Vagina (tissue), 2 donors: ENCODE measurements around the gene ABCG1.

Experiments
- POLR2A ChIP-seq, 2 donors: fragments of 450-650 bp; IDR thresholded peaks; one replicate each; pipeline ENCODE4 v1.6.1; 2017; ENCODE audit warnings: antibody characterized with exemption in 2 of 2, mild to moderate bottlenecking in 2 of 2, moderate library complexity in 2 of 2
- POLR2AphosphoS5 ChIP-seq, 2 donors: sonication (generic); formaldehyde crosslinking; IDR thresholded peaks; one replicate each; pipeline ENCODE4 v1.9.0; 2017; ENCODE audit warnings: antibody characterized with exemption in 2 of 2, mild to moderate bottlenecking in 2 of 2, low read depth in 1 of 2; ENCODE audit not compliant: insufficient read depth in 1 of 2
- TF ChIP-seq, protein P1 (sequence below), 3 experiments: fragments of 450-650 bp in 2 of 3; fragments of 200-600 bp in 1 of 3; sonication (generic) in 1 of 3; IDR thresholded peaks; one replicate each; pipeline ENCODE4 v1.5.1; 2017 to 2019; ENCODE audit warnings: antibody characterized with exemption in 3 of 3, mild to moderate bottlenecking in 2 of 3, moderate library complexity in 2 of 3

GRCh38 chr21:42193721-42194120, 25.2 kb upstream of the ABCG1 start:
- TF ChIP-seq, protein P1, sequence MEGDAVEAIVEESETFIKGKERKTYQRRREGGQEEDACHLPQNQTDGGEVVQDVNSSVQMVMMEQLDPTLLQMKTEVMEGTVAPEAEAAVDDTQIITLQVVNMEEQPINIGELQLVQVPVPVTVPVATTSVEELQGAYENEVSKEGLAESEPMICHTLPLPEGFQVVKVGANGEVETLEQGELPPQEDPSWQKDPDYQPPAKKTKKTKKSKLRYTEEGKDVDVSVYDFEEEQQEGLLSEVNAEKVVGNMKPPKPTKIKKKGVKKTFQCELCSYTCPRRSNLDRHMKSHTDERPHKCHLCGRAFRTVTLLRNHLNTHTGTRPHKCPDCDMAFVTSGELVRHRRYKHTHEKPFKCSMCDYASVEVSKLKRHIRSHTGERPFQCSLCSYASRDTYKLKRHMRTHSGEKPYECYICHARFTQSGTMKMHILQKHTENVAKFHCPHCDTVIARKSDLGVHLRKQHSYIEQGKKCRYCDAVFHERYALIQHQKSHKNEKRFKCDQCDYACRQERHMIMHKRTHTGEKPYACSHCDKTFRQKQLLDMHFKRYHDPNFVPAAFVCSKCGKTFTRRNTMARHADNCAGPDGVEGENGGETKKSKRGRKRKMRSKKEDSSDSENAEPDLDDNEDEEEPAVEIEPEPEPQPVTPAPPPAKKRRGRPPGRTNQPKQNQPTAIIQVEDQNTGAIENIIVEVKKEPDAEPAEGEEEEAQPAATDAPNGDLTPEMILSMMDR (IDR thresholded peaks at IDR 0.05), result no peak
- TF ChIP-seq POLR2A (IDR thresholded peaks at IDR 0.05) (no peak), POLR2AphosphoS5 (IDR thresholded peaks at IDR 0.05; ENCODE audit: insufficient read depth in 1 of 2, low read depth in 1 of 2) (no peak)
